Skeletal muscle satellite cell (primary cell): ENCODE results near the gene RTN4R.
"Not testable (repeated sequence)": the region's sequence is repeated elsewhere in the genome, so short reads cannot be mapped to it uniquely, and the experiment has no call there.

Source experiments
- H3K27me3 ChIP-seq: 2 replicates; pipeline ENCODE4 v1.7.0; 2013; ENCODE audit warnings: low read length; ENCODE audit not compliant: control insufficient read depth, insufficient read depth
- H3K36me3 ChIP-seq: 2 replicates; pipeline ENCODE4 v1.7.0; 2013; ENCODE audit warnings: mild to moderate bottlenecking, control low read depth, low read length; ENCODE audit not compliant: insufficient read depth
- H3K4me1 ChIP-seq: 2 replicates; pipeline ENCODE4 v1.7.0; 2013; ENCODE audit warnings: low read length; ENCODE audit not compliant: control insufficient read depth, insufficient read depth
- H3K4me2 ChIP-seq: 2 replicates; pipeline ENCODE4 v1.7.0; 2013; ENCODE audit warnings: mild to moderate bottlenecking, low read length
- H3K4me3 ChIP-seq: 2 replicates; pipeline ENCODE4 v1.7.0; 2013; ENCODE audit warnings: low read length
- H3K9ac ChIP-seq: 2 replicates; pipeline ENCODE4 v1.7.0; 2013; ENCODE audit warnings: mild to moderate bottlenecking, low read depth, low read length, moderate library complexity
- H3K9me3 ChIP-seq: replicated peaks from 2 replicates; pipeline ENCODE4 v1.7.0; 2013; ENCODE audit warnings: mild to moderate bottlenecking, control low read depth, low read length

Gene RTN4R

GRCh38 chr22:20281891-20282290 lies 13.8 kb upstream of the RTN4R start:
- no peak overlapping the region for H3K9ac ChIP-seq
- H3K27me3 ChIP-seq: no peaks in the 10 kb centered on the region

GRCh38 chr22:20281473-20281872 lies 13.4 kb upstream of the RTN4R start:
- not testable (repeated sequence) for H3K9ac ChIP-seq, H3K9me3 ChIP-seq, H3K4me2 ChIP-seq, H3K4me1 ChIP-seq, H3K27me3 ChIP-seq, H3K36me3 ChIP-seq, H3K4me3 ChIP-seq

More at GRCh38 chr22:20281891-20282290, 13.8 kb upstream of the RTN4R start:
- H3K4me3 ChIP-seq: no peak overlapping the region
- H3K4me2 ChIP-seq: no peak overlapping the region
- no peaks in the 10 kb centered on the region for H3K36me3 ChIP-seq
- H3K4me1 ChIP-seq: no peaks in the 10 kb centered on the region
- no peaks in the 10 kb centered on the region for H3K9me3 ChIP-seq

- H3K4me2 ChIP-seq: no peak overlapping the region
- no peak overlapping the region for H3K9ac ChIP-seq
- H3K9me3 ChIP-seq: no peaks in the 10 kb centered on the region
- no peaks in the 10 kb centered on the region for H3K27me3 ChIP-seq
- no peaks in the 10 kb centered on the region for H3K4me1 ChIP-seq
- H3K36me3 ChIP-seq: no peaks in the 10 kb centered on the region
- no peak overlapping the region for H3K4me3 ChIP-seq
Observed at GRCh38 chr22:20280866-20281265, 12.7 kb upstream of the RTN4R start.

- not testable (repeated sequence) for H3K4me2 ChIP-seq, H3K9ac ChIP-seq, H3K4me3 ChIP-seq, H3K9me3 ChIP-seq, H3K4me1 ChIP-seq, H3K27me3 ChIP-seq, H3K36me3 ChIP-seq
Observed at GRCh38 chr22:20280163-20280562, 12.0 kb upstream of the RTN4R start.

- no peaks in the 10 kb centered on the region for H3K27me3 ChIP-seq
Observed at GRCh38 chr22:20279662-20280134, 11.6 kb upstream of the RTN4R start.

GRCh38 chr22:20278726-20279490 lies 10.8 kb upstream of the RTN4R start:
- not testable (repeated sequence) for H3K36me3 ChIP-seq, H3K27me3 ChIP-seq, H3K4me2 ChIP-seq, H3K4me3 ChIP-seq, H3K9me3 ChIP-seq, H3K9ac ChIP-seq, H3K4me1 ChIP-seq

More at GRCh38 chr22:20279662-20280134, 11.6 kb upstream of the RTN4R start:
- Histone ChIP-seq H3K4me3 (no peak overlapping the region), H3K36me3 (no peaks in the 10 kb centered on the region), H3K9ac (no peak overlapping the region), H3K4me1 (no peaks in the 10 kb centered on the region), H3K4me2 (no peak overlapping the region), H3K9me3 (no peaks in the 10 kb centered on the region)

- H3K4me2 ChIP-seq, H3K9me3 ChIP-seq, H3K4me1 ChIP-seq, H3K9ac ChIP-seq, H3K27me3 ChIP-seq, H3K36me3 ChIP-seq, H3K4me3 ChIP-seq: not testable (repeated sequence)
Observed at GRCh38 chr22:20277936-20278635, 10.0 kb upstream of the RTN4R start.

- H3K36me3 ChIP-seq: no peaks in the 10 kb centered on the region
- no peaks in the 10 kb centered on the region for H3K4me1 ChIP-seq
- no peaks in the 10 kb centered on the region for H3K27me3 ChIP-seq
- no peak overlapping the region for H3K4me3 ChIP-seq
- no peak overlapping the region for H3K9ac ChIP-seq
- H3K9me3 ChIP-seq: no peaks in the 10 kb centered on the region
- no peak overlapping the region for H3K4me2 ChIP-seq
Observed at GRCh38 chr22:20276468-20276867, 8.3 kb upstream of the RTN4R start.

GRCh38 chr22:20275836-20276235 lies 7.7 kb upstream of the RTN4R start:
- H3K4me3 ChIP-seq: no peak overlapping the region
- no peaks in the 10 kb centered on the region for H3K36me3 ChIP-seq
- no peaks in the 10 kb centered on the region for H3K4me1 ChIP-seq
- H3K27me3 ChIP-seq: no peaks in the 10 kb centered on the region
- no peak overlapping the region for H3K9ac ChIP-seq
- no peaks in the 10 kb centered on the region for H3K9me3 ChIP-seq
- H3K4me2 ChIP-seq: no peak overlapping the region

GRCh38 chr22:20275325-20275724 lies 7.2 kb upstream of the RTN4R start:
- H3K27me3 ChIP-seq, H3K36me3 ChIP-seq, H3K4me1 ChIP-seq, H3K9ac ChIP-seq, H3K4me2 ChIP-seq, H3K4me3 ChIP-seq, H3K9me3 ChIP-seq: not testable (repeated sequence)

- H3K27me3 ChIP-seq, H3K4me2 ChIP-seq, H3K9ac ChIP-seq, H3K36me3 ChIP-seq, H3K4me3 ChIP-seq, H3K9me3 ChIP-seq, H3K4me1 ChIP-seq: not testable (repeated sequence)
Observed at GRCh38 chr22:20274374-20274773, 6.3 kb upstream of the RTN4R start.

- Histone ChIP-seq H3K27me3 (no peaks in the 10 kb centered on the region), H3K36me3 (no peaks in the 10 kb centered on the region), H3K4me2 (no peak overlapping the region), H3K4me3 (no peak overlapping the region), H3K4me1 (no peaks in the 10 kb centered on the region), H3K9me3 (no peaks in the 10 kb centered on the region), H3K9ac (no peak overlapping the region)
Observed at GRCh38 chr22:20273758-20274181, 5.7 kb upstream of the RTN4R start.
